Right lobe of liver (tissue), 4 donors: Measurements from ENCODE around the gene GTF2H4.

Source experiments
- POLR2A ChIP-seq: fragments of 450-650 bp; IDR thresholded peaks from one replicate; pipeline ENCODE4 v1.6.1; 2017; ENCODE audit warnings: antibody characterized with exemption, mild to moderate bottlenecking
- TF ChIP-seq, protein P1 (sequence below), 4 donors: fragments of 200-600 bp in 3 of 4; fragments of 450-650 bp in 1 of 4; IDR thresholded peaks; one replicate each; pipeline versions ENCODE4 v1.5.1 to v1.8.0; 2016 to 2022; ENCODE audit warnings: antibody characterized with exemption in 4 of 4, mild to moderate bottlenecking in 2 of 4
- donor health status: DM: no; HTN: no; CAD: no.
- donor health status: DM: no; HTN: no; CAD: no.
- donor health status: DM: no; HTN: yes; CAD: no.

DNA sequence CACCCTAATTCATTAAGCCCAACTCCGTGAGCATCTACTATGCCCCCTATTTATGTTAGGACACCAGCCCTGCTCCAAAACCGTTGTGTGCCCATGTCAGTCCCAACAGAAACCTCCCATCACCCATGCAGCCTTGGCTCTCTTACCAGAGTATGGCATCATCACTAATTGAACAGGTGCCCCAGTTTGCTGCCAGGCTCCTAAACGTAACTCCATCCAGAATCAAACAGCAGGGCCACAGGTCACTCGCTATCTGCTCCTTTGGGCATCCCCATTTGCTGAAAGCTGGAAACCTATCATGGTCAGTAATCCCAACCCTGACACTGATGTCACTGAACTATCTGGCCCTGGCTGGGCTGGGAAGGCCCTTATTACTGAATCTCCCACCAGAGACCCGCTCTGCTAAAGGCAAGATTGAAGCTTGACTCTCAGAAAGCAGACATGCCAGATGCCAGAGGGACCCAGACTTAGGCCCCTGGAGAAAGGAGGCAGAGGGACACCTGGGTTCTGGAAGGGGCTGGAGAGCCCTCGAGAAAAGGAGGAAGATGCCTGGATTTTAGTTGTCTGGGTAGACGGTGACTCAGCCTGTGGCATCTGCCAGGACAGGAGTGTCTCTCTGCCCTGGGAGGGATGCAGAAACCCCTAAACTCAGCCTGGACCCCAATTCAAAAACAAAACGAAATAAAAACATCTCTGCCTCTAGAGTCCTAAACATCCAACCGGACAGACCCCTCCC, 46.8 kb downstream of the GTF2H4 start:
- no peak for TF ChIP-seq POLR2A
- TF ChIP-seq, protein P1, sequence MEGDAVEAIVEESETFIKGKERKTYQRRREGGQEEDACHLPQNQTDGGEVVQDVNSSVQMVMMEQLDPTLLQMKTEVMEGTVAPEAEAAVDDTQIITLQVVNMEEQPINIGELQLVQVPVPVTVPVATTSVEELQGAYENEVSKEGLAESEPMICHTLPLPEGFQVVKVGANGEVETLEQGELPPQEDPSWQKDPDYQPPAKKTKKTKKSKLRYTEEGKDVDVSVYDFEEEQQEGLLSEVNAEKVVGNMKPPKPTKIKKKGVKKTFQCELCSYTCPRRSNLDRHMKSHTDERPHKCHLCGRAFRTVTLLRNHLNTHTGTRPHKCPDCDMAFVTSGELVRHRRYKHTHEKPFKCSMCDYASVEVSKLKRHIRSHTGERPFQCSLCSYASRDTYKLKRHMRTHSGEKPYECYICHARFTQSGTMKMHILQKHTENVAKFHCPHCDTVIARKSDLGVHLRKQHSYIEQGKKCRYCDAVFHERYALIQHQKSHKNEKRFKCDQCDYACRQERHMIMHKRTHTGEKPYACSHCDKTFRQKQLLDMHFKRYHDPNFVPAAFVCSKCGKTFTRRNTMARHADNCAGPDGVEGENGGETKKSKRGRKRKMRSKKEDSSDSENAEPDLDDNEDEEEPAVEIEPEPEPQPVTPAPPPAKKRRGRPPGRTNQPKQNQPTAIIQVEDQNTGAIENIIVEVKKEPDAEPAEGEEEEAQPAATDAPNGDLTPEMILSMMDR (IDR thresholded peaks at IDR 0.05): no peak
